Activated naive CD4-positive, alpha-beta T cell treated with anti-CD3 and anti-CD28 coated beads, Interleukin-2, amount 50 U/mL, for 16 hours (primary cell): ENCODE data around the gene GFOD1.
"Not testable (repeated sequence)": the region's sequence is repeated elsewhere in the genome, so short reads cannot be mapped to it uniquely, and the experiment has no call there.

ENCODE experiments used
- DNase-seq: peaks from one replicate; pipeline ENCODE4 v3.0.0-alpha.2; 2020

Gene GFOD1

GRCh38 chr6:13398421-13398994 lies 88.9 kb downstream of the GFOD1 start:
- DNase-seq, result no peak

- DNase-seq, result no peak
These were observed 89.4 kb downstream of the GFOD1 start for GRCh38 chr6:13398069-13398381.

- DNase-seq, result no peak
These were observed 89.9 kb downstream of the GFOD1 start for GRCh38 chr6:13397359-13398068.

- DNase-seq, result no peak
These were observed 91.1 kb downstream of the GFOD1 start for GRCh38 chr6:13396241-13396792.

- no peak for DNase-seq
These were observed 91.8 kb downstream of the GFOD1 start for GRCh38 chr6:13395272-13396237.

- no peak for DNase-seq
These were observed 94.9 kb downstream of the GFOD1 start for GRCh38 chr6:13392462-13392861.

- no peak for DNase-seq
These were observed 95.9 kb downstream of the GFOD1 start for GRCh38 chr6:13391537-13391936.

GRCh38 chr6:13390658-13391057 lies 96.7 kb downstream of the GFOD1 start:
- DNase-seq, result no peak

GRCh38 chr6:13389237-13389636 lies 98.2 kb downstream of the GFOD1 start:
- DNase-seq, result not testable (repeated sequence)

GRCh38 chr6:13388769-13389168 lies 98.6 kb downstream of the GFOD1 start:
- not testable (repeated sequence) for DNase-seq

- no peak for DNase-seq
These were observed 102.4 kb downstream of the GFOD1 start for GRCh38 chr6:13384966-13385365.

- no peak for DNase-seq
These were observed 102.9 kb downstream of the GFOD1 start for GRCh38 chr6:13384506-13384905.

GRCh38 chr6:13383328-13384163 lies 103.9 kb downstream of the GFOD1 start:
- no peak for DNase-seq

GRCh38 chr6:13380761-13381160 lies 106.6 kb downstream of the GFOD1 start:
- no peak for DNase-seq

- DNase-seq, result no peak
These were observed 108.5 kb downstream of the GFOD1 start for GRCh38 chr6:13378669-13379590.

- DNase-seq, result no peak
These were observed 110.2 kb downstream of the GFOD1 start for GRCh38 chr6:13377054-13377758.

- DNase-seq, result peak; percentile 33
These were observed 112.0 kb downstream of the GFOD1 start for GRCh38 chr6:13375360-13375878.

- no peak for DNase-seq
These were observed 113.5 kb downstream of the GFOD1 start for GRCh38 chr6:13373919-13374318.

GRCh38 chr6:13373488-13373886 lies 113.9 kb downstream of the GFOD1 start:
- DNase-seq, result no peak

GRCh38 chr6:13372688-13373487 lies 114.5 kb downstream of the GFOD1 start:
- DNase-seq, result no peak
